Thymus (tissue), 11 donors: ENCODE results near the gene AGMAT. TPM values are rescaled to one million over a fixed set of nuclear protein-coding genes. Genes with fewer than 3 reads are reported as not detected.
A peak's percentile ranks its signal among the peaks of the same experiment; 100 is the strongest.

Experiments used
- DNase-seq, 9 donors: peaks; one replicate each; pipeline ENCODE4 v3.0.0-alpha.2; 2013; ENCODE audit warnings: low spot score in 9 of 9, low read depth in 6 of 9, missing footprints in 1 of 9
- H3K27ac ChIP-seq, 2 donors: one replicate each; pipeline ENCODE4 v1.5.1; 2013; ENCODE audit warnings: control low read depth in 1 of 2, low read depth in 1 of 2, low read length in 1 of 2, mild to moderate bottlenecking in 1 of 2, moderate library complexity in 1 of 2
- H3K27me3 ChIP-seq, 2 donors: one replicate each; pipeline ENCODE4 v1.5.1; 2013; ENCODE audit warnings: low read length in 1 of 2; ENCODE audit not compliant: control insufficient read depth in 2 of 2, insufficient read depth in 1 of 2
- H3K36me3 ChIP-seq, 2 donors: one replicate each; pipeline ENCODE4 v1.5.1; 2013; ENCODE audit warnings: low read length in 1 of 2, mild to moderate bottlenecking in 1 of 2, moderate library complexity in 1 of 2; ENCODE audit not compliant: control insufficient read depth in 2 of 2, insufficient read depth in 2 of 2
- H3K4me1 ChIP-seq, 2 donors: one replicate each; pipeline ENCODE4 v1.5.1; 2013; ENCODE audit warnings: low read length in 2 of 2; ENCODE audit not compliant: control insufficient read depth in 2 of 2, insufficient read depth in 2 of 2
- H3K4me3 ChIP-seq, 2 donors: one replicate each; pipeline ENCODE4 v1.5.1; 2013; ENCODE audit warnings: low read length in 2 of 2, control low read depth in 1 of 2, mild to moderate bottlenecking in 1 of 2
- H3K9me3 ChIP-seq, 2 donors: one replicate each; pipeline ENCODE4 v1.5.1; 2013; ENCODE audit warnings: low read length in 1 of 2, mild to moderate bottlenecking in 1 of 2; ENCODE audit not compliant: control insufficient read depth in 2 of 2, insufficient read depth in 1 of 2
- whole genome bisulfite sequencing: extraction: QIAGEN DNeasy Blood & Tissue Kit; methylation state at CpG from one replicate; pipeline ENCODE4 v1.1.7; 2013; 5-methylcytosine and 5-hydroxymethylcytosine counted together
- polyA plus RNA-seq: library from polyadenylated mRNA; stranded (reverse); fragments of 200-250 nt; gene quantifications from one replicate; pipeline ENCODE4 v1.2.3, GENCODE V29; 2013
- total RNA-seq: library from RNA; stranded (reverse); fragments of 120-200 nt; gene quantifications from one replicate; pipeline ENCODE4 v1.2.4, GENCODE V29; 2013
- donor health status: healthy.

Gene AGMAT
- total and polyA plus RNA-seq, 2 donors, result 3.8 to 4.2 TPM

- peak overlapping the region in 1 of 2 donors; percentile 25 for H3K27ac ChIP-seq
- H3K4me1 ChIP-seq, result peaks cover under 1 to 3% of the 10 kb centered on the region in 2 donors
- H3K4me3 ChIP-seq, result no peak overlapping the region
- 94% methylated on average over 9 of the region's 9 CpGs for WGBS
- no peaks in the 10 kb centered on the region for H3K9me3 ChIP-seq
- DNase-seq, result no peak
- H3K27me3 ChIP-seq, result no peaks in the 10 kb centered on the region
- peaks cover under 1 to 18% of the 10 kb centered on the region in 2 donors for H3K36me3 ChIP-seq
These were observed 11.4 kb downstream of the AGMAT start for GRCh38 chr1:15573477-15573876.

GRCh38 chr1:15571266-15571665 lies 13.6 kb downstream of the AGMAT start:
- H3K27me3 ChIP-seq, result no peaks in the 10 kb centered on the region
- peaks cover 18 to 38% of the 10 kb centered on the region in 2 donors for H3K36me3 ChIP-seq
- no peak for DNase-seq
- H3K4me3 ChIP-seq, result no peak overlapping the region
- no peak overlapping the region for H3K27ac ChIP-seq
- no peaks in the 10 kb centered on the region for H3K9me3 ChIP-seq
- no peaks in the 10 kb centered on the region for H3K4me1 ChIP-seq

- Histone ChIP-seq H3K27me3 (no peaks in the 10 kb centered on the region), H3K27ac (no peak overlapping the region), H3K9me3 (no peaks in the 10 kb centered on the region), H3K36me3 (peaks cover 22 to 42% of the 10 kb centered on the region in 2 donors), H3K4me3 (no peak overlapping the region), H3K4me1 (no peaks in the 10 kb centered on the region)
- no peak for DNase-seq
- 98% methylated on average over 1 of the region's 1 CpG for whole genome bisulfite sequencing
These were observed 14.0 kb downstream of the AGMAT start for GRCh38 chr1:15570861-15571260.

GRCh38 chr1:15568387-15569073 lies 16.3 kb downstream of the AGMAT start:
- Histone ChIP-seq H3K36me3 (peaks cover 37 to 59% of the 10 kb centered on the region in 2 donors), H3K9me3 (no peaks in the 10 kb centered on the region), H3K27ac (no peak overlapping the region), H3K27me3 (no peaks in the 10 kb centered on the region), H3K4me1 (no peaks in the 10 kb centered on the region), H3K4me3 (no peak overlapping the region)
- DNase-seq, result no peak
- 98% methylated on average over 18 of the region's 18 CpGs for WGBS

- peaks cover 28 to 35% of the 10 kb centered on the region in 2 donors for H3K36me3 ChIP-seq
- H3K27me3 ChIP-seq, result no peaks in the 10 kb centered on the region
- H3K4me1 ChIP-seq, result no peaks in the 10 kb centered on the region
- no peak overlapping the region for H3K4me3 ChIP-seq
- no peak overlapping the region for H3K27ac ChIP-seq
- 97% methylated on average over 12 of the region's 12 CpGs for WGBS
- no peak for DNase-seq
- no peaks in the 10 kb centered on the region for H3K9me3 ChIP-seq
These were observed 25.6 kb downstream of the AGMAT start for GRCh38 chr1:15559189-15559810.

- no peaks in the 10 kb centered on the region for H3K27me3 ChIP-seq
- no peak overlapping the region for H3K27ac ChIP-seq
- H3K9me3 ChIP-seq, result no peaks in the 10 kb centered on the region
- peaks cover 23 to 29% of the 10 kb centered on the region in 2 donors for H3K36me3 ChIP-seq
- WGBS, result 99% methylated on average over 4 of the region's 4 CpGs
- no peak for DNase-seq
- H3K4me1 ChIP-seq, result no peaks in the 10 kb centered on the region
- no peak overlapping the region for H3K4me3 ChIP-seq
These were observed 26.3 kb downstream of the AGMAT start for GRCh38 chr1:15558516-15558915.

GRCh38 chr1:15557594-15557993 lies 27.3 kb downstream of the AGMAT start:
- Histone ChIP-seq H3K4me1 (no peaks in the 10 kb centered on the region), H3K9me3 (no peaks in the 10 kb centered on the region), H3K4me3 (no peak overlapping the region), H3K27ac (no peak overlapping the region), H3K27me3 (no peaks in the 10 kb centered on the region), H3K36me3 (peaks cover 21 to 23% of the 10 kb centered on the region in 2 donors)
- DNase-seq, result no peak
- 100% methylated on average over 2 of the region's 2 CpGs for WGBS

GRCh38 chr1:15557008-15557407 lies 27.8 kb downstream of the AGMAT start:
- Histone ChIP-seq H3K27me3 (no peaks in the 10 kb centered on the region), H3K4me1 (no peaks in the 10 kb centered on the region), H3K27ac (no peak overlapping the region), H3K9me3 (no peaks in the 10 kb centered on the region), H3K36me3 (peaks cover 15 to 18% of the 10 kb centered on the region in 2 donors), H3K4me3 (no peak overlapping the region)
- no peak for DNase-seq
- 95% methylated on average over 2 of the region's 2 CpGs for WGBS

GRCh38 chr1:15550573-15550972 lies 34.3 kb downstream of the AGMAT start:
- no peak for DNase-seq
- WGBS, result 96% methylated on average over 6 of the region's 6 CpGs
- H3K4me3 ChIP-seq, result no peak overlapping the region
- H3K4me1 ChIP-seq, result no peaks in the 10 kb centered on the region
- no peak overlapping the region for H3K27ac ChIP-seq
- peaks cover 20% of the 10 kb centered on the region in 2 donors for H3K36me3 ChIP-seq
- no peaks in the 10 kb centered on the region for H3K27me3 ChIP-seq
- H3K9me3 ChIP-seq, result no peaks in the 10 kb centered on the region
